ENCODE results near the gene TBC1D13.
A peak's percentile ranks its signal among the peaks of the same experiment; 100 is the strongest.
"Not testable (repeated sequence)": the region's sequence is repeated elsewhere in the genome, so short reads cannot be mapped to it uniquely, and the experiment has no call there.

The TBC1D13 gene

DNA sequence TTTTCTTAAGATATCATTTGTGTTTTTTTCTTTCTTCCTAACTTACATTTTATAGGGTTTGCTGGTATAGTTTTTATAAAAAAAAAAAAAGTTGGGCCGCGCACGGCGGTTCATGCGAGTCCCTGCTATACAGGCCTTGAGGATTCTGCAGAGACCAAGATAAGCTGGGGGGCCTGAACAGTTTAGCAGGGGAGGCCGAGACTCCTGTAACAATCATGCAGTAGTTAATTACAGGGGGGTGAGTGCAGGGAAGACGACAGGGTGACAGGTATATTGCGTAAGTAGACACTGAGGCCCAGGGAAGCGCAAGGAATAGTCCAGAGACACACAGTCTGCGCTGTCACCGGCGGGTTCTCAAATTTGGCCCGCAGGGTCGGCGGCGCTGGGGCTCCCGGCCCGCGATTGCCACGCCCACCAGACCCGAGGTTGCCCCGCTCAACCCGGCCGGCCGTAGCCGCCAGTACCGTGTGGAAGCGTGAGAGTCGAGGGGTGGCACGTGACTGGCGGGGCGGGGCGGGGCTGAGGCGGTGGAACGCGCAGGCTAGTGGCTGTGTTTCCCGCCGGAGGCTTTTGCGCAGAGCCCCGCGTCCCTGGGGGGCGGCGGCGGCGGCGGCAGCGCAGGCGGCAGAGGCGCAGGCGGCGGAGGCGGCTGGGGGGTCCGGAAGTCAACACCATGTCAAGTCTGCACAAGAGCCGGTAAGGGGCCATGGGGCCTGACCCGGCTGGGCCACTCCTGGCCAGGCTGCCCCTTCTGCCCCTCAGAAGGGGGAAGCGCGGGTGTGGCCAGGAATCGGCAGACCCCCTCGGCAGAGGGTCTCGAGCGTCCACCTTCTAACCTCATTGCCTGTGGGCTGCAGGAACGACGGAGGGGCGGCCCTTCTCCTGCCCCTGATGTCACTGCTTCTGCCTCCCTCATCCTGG is at the start of gene TBC1D13:
Gene TBC1D13 (plus strand): TSS at position 573 of the 921 bp plus-strand sequence. CDS start 101 bp downstream, at position 674.
- DNase-seq (ENCODE audit: low spot score): peak; percentile 97

- no peak for DNase-seq (ENCODE audit: low spot score)
Observed at GRCh38 chr9:128742401-128742800, 44.7 kb upstream of the TBC1D13 start.

- no peak for DNase-seq (ENCODE audit: low spot score)
Observed at GRCh38 chr9:128743421-128743820, 43.6 kb upstream of the TBC1D13 start.

GRCh38 chr9:128747241-128747640 is 39.8 kb upstream of the TBC1D13 start:
- DNase-seq (ENCODE audit: low spot score): no peak

DNA sequence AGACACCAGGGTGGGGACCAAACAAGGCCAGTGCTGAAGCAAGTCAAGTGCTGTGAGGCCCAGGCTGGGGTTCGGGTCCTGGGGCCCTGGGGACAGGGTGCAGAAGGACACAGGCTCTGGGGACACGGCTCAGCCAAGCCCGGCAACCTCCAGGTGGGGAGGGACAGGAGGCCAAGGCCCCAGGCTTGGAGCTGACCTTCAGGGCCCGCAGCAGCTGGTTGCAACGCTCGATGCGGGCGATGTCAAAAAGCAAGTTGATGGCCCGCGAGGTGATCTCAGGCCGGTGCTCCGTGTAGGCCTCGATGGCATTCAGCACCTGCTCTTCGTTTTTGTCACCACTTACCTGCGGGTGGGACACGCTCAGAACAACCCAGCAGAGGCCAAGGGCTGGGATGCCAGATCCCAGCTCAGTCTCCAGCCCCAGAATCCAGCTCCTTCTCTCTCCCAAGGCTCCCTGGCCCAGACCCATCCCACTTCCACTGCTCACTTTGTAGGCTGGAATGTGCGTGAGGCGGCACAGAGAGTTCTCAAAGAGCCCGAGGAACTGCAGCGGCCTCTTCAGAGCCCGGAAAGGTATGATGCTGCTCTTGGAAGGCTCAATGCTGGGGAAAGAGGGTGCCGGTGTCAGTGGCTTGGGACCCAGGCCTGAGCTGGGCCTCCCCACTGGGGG is 36.0 kb upstream of the TBC1D13 start:
- no peak for DNase-seq (ENCODE audit: low spot score)

- no peak for DNase-seq (ENCODE audit: low spot score)
Observed at GRCh38 chr9:128753627-128754026, 33.4 kb upstream of the TBC1D13 start.

DNA sequence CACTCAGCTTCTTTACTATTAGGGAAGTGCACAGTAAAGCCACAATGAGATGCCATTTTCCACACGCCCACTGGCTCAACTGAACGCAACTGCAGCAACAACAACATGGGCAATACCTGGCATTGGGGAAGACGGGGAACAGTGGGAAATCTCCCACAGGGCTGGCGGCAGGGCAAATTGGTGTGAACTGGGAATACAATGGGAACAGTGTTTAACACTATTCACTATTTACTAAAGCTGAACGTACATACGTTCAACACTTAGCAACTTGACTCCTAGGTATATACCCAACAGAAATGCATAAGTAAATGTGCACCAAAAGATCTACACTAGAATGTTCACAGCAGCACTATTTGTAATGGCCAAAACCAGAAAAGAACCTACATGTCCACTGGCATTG is 29.5 kb upstream of the TBC1D13 start:
- no peak for DNase-seq (ENCODE audit: low spot score)

GRCh38 chr9:128762671-128763449 is 24.2 kb upstream of the TBC1D13 start:
- DNase-seq (ENCODE audit: low spot score): no peak

DNA sequence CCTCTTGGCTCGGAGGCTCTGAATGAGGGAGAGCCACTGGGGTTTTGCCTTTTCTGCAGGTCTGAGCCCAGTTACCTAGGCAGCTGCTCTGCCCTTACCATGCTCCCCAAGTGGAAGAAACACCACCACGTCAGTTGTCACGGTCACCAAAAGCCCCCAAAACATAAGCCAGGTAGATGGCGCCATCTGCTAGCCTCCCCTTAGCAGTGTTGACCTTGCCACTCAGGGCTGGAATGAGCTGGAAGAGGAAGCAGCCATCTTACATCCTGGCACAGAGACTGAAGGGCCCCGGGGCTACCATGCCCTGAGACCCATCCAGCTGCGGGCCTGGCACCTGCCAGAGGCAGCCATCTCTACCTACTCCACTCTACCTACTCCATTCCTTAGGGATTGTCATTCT is 22.7 kb upstream of the TBC1D13 start:
- DNase-seq (ENCODE audit: low spot score): no peak

DNA sequence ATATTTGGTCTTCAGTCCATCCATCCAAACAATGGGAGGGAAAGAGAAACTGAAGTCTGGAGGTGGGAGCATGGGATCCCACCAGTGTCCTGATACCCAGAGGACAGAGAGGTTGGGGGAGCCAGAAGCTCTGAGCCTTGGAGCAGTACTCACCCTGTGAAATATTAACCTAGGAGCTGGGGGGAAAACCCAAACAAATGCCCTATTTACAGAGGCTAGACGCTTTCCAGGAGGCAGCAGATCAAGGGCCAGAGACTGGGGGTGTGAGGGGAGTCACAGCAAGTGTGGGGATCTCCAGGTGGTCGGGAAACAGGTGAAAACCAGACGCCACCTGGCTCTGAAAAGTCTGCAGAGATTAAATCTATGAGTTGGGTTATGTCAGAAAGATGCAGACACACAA is 21.6 kb upstream of the TBC1D13 start:
- no peak for DNase-seq (ENCODE audit: low spot score)

DNA sequence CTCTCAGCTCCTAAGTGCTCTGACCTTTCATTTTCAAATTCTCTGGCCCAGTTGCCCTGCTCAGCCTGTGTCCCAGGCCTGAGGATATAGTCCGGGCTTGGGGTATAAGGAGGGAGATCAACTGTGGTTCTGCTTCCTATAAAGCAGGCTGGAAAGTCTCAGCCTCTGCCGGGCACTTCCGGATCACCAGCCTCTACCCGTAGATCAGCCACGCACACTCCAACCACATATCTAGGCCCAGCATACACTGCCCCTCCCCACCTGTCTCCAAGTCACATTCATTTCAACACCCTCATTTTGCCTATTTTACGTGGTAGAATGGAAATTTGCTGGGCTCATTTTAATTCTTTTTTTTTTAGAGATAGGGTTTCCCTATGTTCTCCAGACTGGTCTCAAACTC is 18.4 kb upstream of the TBC1D13 start:
- DNase-seq (ENCODE audit: low spot score): no peak

DNA sequence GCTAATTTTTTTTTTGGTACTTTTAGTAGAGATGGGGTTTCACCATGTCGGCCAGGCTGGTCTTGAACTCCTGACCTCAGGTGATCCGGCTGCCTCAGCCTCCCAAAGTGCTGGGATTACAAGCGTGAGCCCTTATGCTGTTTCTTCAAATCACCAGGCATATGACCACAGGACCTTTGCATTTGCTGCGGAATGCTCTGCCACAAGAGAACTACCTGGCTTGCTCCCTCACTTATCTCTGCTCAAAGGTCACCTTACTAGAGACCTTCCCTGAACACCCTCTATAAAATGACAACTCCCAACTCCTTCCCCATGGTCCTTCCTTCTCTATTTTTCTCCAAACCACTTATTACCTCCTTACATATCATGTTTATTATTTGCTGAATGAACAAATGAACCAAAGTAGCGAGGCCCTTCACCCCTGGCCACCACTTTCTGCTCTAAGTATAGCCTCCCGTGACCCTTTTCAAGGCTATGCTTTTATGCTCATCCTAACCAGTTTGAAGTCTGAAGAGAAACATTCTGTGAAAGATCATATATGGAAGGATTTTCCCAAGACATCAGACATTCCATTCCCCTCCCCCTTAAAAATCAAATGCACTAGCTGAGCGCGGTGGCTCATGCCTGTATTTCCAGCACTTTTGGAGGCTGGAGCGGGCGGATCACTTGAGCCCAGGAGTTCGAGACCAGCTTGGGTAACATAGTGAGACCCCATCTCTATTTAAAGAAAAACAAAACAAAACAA is 16.6 kb upstream of the TBC1D13 start:
- no peak for DNase-seq (ENCODE audit: low spot score)

GRCh38 chr9:128771094-128771721 is 15.8 kb upstream of the TBC1D13 start:
- peak; percentile 65 for DNase-seq (ENCODE audit: low spot score)

- peak; percentile 99 for DNase-seq (ENCODE audit: low spot score)
Observed at GRCh38 chr9:128771745-128772519, 15.1 kb upstream of the TBC1D13 start, which contains the start of gene ZER1. Gene ZER1 (minus strand): TSS chr9:128771927. CDS start chr9:128755565, 16,362 bp downstream.

- no peak for DNase-seq (ENCODE audit: low spot score)
Observed at GRCh38 chr9:128773049-128773448, 14.0 kb upstream of the TBC1D13 start.

DNA sequence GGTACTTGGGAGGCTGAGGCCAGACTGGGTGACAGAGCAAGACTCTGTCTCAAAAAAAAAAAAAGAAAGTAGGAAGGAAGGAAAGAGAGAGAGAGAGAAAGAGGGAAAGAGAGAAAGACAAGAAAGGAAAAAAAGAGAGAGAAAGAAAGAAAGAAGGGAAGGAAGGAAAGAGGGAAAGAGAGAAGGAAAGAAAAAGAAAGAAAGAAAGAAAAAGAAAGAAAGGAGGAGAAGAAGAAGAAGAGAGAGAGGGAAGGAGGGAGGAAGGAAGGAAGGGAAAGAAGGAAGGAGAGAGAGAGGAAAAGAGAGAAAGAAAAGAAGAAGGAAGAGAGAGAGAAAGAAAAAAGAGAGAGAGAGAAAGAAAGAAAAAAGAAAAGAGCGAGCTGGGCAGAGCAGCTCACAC is 12.2 kb upstream of the TBC1D13 start:
- DNase-seq (ENCODE audit: low spot score): no peak

- not testable (repeated sequence) for DNase-seq (ENCODE audit: low spot score)
Observed at GRCh38 chr9:128780093-128780492, 7.0 kb upstream of the TBC1D13 start.

GRCh38 chr9:128781187-128782070 is 5.6 kb upstream of the TBC1D13 start:
- DNase-seq (ENCODE audit: low spot score): no peak

- no peak for DNase-seq (ENCODE audit: low spot score)
Observed at GRCh38 chr9:128782669-128783068, 4.4 kb upstream of the TBC1D13 start.

Measured in GM03348 (cell line).